K562 (cell line): ENCODE measurements around the gene CPNE1. TPM values are rescaled to one million over a fixed set of nuclear protein-coding genes. Genes with fewer than 3 reads are reported as not detected.

Source experiments
- BCLAF1 ChIP-seq, 2 experiments: fragments of 450-650 bp in 1 of 2; IDR thresholded peaks; 2 replicates each; pipeline ENCODE4 v1.6.1; 2011 to 2017; ENCODE audit warnings: low read depth in 2 of 2, antibody characterized with exemption in 1 of 2, borderline replicate concordance in 1 of 2, low read length in 1 of 2, mild to moderate bottlenecking in 1 of 2, mixed read lengths in 1 of 2; ENCODE audit not compliant: control insufficient read depth in 1 of 2
- ESRRA ChIP-seq: fragments of 450-650 bp; IDR thresholded peaks from 2 replicates; pipeline ENCODE4 v1.6.1; 2014; ENCODE audit warnings: low read depth, mild to moderate bottlenecking, moderate library complexity, borderline replicate concordance
- HNRNPUL1 ChIP-seq: fragments of 200-400 bp; formaldehyde crosslinking; IDR thresholded peaks from 2 replicates; pipeline ENCODE4 v1.6.1; 2017; ENCODE audit warnings: low read length
- KLF1 ChIP-seq: fragments of 450-650 bp; IDR thresholded peaks from 2 replicates; pipeline ENCODE4 v1.6.1; 2016; ENCODE audit warnings: missing genetic modification characterization, missing compliant biosample characterization
- POLR2G ChIP-seq: fragments of 200-400 bp; formaldehyde crosslinking; IDR thresholded peaks from 2 replicates; pipeline ENCODE4 v1.6.1; 2017; ENCODE audit warnings: low read depth, mild to moderate bottlenecking, antibody characterized with exemption, low read length, moderate library complexity
- PTBP1 ChIP-seq: fragments of 200-400 bp; formaldehyde crosslinking; IDR thresholded peaks from 2 replicates; pipeline ENCODE4 v1.6.1; 2017; ENCODE audit warnings: low read depth, low read length
- RAD21 ChIP-seq, 2 experiments: fragments of 250-450 bp in 1 of 2; fragments of 450-650 bp in 1 of 2; sonication (Bioruptor Pico) in 1 of 2; formaldehyde crosslinking in 1 of 2; IDR thresholded peaks in 1 of 2; conservative IDR thresholded peaks in 1 of 2; 2 replicates each; pipeline versions ENCODE4 v1.4.0 to v1.8.0; 2020 to 2022; ENCODE audit warnings: mild to moderate bottlenecking in 2 of 2, moderate library complexity in 1 of 2
- RBFOX2 ChIP-seq: fragments of 200-400 bp; formaldehyde crosslinking; IDR thresholded peaks from 2 replicates; pipeline ENCODE4 v1.6.1; 2017; ENCODE audit warnings: low read depth, mild to moderate bottlenecking, low read length, moderate library complexity
- TSHZ1 ChIP-seq: fragments of 250-450 bp; sonication (Bioruptor Pico); IDR thresholded peaks from 2 replicates; pipeline ENCODE4 v1.4.0; 2020; ENCODE audit warnings: mild to moderate bottlenecking, moderate library complexity
- ZBTB5 ChIP-seq: fragments of 450-650 bp; IDR thresholded peaks from 2 replicates; pipeline ENCODE4 v1.6.1; 2017; ENCODE audit warnings: antibody characterized with exemption
- ZNF124 ChIP-seq: sonication (generic); formaldehyde crosslinking; IDR thresholded peaks from 2 replicates; pipeline ENCODE4 v1.8.1; 2022; ENCODE audit warnings: missing genetic modification reagents
- ZNF280A ChIP-seq: fragments of 450-650 bp; IDR thresholded peaks from 2 replicates; pipeline ENCODE4 v1.6.1; 2018; ENCODE audit warnings: mild to moderate bottlenecking, low read depth; ENCODE audit not compliant: partially characterized antibody
- ZNF511 ChIP-seq: sonication (generic); formaldehyde crosslinking; IDR thresholded peaks from 2 replicates; pipeline ENCODE4 v1.8.0; 2022; ENCODE audit warnings: mild to moderate bottlenecking, missing genetic modification reagents
- polyA plus RNA-seq, 8 experiments: library from polyadenylated mRNA; depleted of rRNA in 4 of 8; stranded (reverse) in 5 of 8; unstranded in 3 of 8; fragments of >200 nt; fragmentation: Nextera tagmentation in 2 of 8; fragmentation: Illumina TruSeq in 1 of 8; extraction: Ambion mirVana in 2 of 8; extraction: Trizol in 1 of 8; gene quantifications; 2 replicates each; pipeline versions ENCODE4 v1.2.1 to v1.2.3, GENCODE V29; 2011 to 2014; ENCODE audit warnings: inconsistent platforms in 1 of 8, missing spikeins in 1 of 8
- total RNA-seq, 7 experiments: library from RNA; depleted of rRNA in 6 of 7; stranded (reverse); fragments of >200 nt in 6 of 7; fragmentation: Illumina TruSeq in 2 of 7; extraction: Trizol in 2 of 7; gene quantifications; 2 replicates each; pipeline versions ENCODE4 v1.2.1 to v1.2.3, GENCODE V29; 2011 to 2021; ENCODE audit warnings: low replicate concordance in 1 of 7

CPNE1 gene
- total and polyA plus RNA-seq, 9 of the 15 experiments (the other 6 are each of a cell fraction or from before 2014, with no cell fraction given): 42.1 to 102 (median 56.0) TPM

GRCh38 chr20:35616465-35617396 is 48.0 kb downstream of the CPNE1 start (continued):
- TF ChIP-seq TSHZ1 (CRISPR knock-in tag) (no peak), ZNF511 (CRISPR knock-in tag) (peak; percentile 65; the same call in 1 of the 2 replicates), RAD21 (CRISPR knock-in tag; conservative IDR thresholded peaks at IDR 0.05 in 1 of 2, IDR thresholded peaks at IDR 0.05 in 1 of 2) (0 out of 4 replicates have a peak, but pooled peaks of 1 of the 2 experiments have one; percentile 6), BCLAF1 (IDR thresholded peaks at IDR 0.05; ENCODE audit: borderline replicate concordance in 1 of 2, control insufficient read depth in 1 of 2, low read depth in 2 of 2, low read length in 1 of 2) (0 out of 4 replicates have a peak, but pooled peaks of 1 of the 2 experiments have one; percentile 36), ZNF280A (peak; percentile 37), ZNF124 (CRISPR knock-in tag) (no peak), ZBTB5 (peak; percentile 71; the same call in 1 of the 2 replicates), ESRRA (peak; percentile 35; the same call in 1 of the 2 replicates), RBFOX2 (peak; percentile 75), KLF1 (tag) (peak; percentile 57; the same call in 1 of the 2 replicates), POLR2G (peak; percentile 83), HNRNPUL1 (no peak), PTBP1 (no peak)
